Stimulated activated CD4-positive, alpha-beta T cell treated with anti-CD3 and anti-CD28 coated beads, Interleukin-12 subunit alpha, Interleukin-12 subunit beta, amount 100 ng/mL, for 24 hours (primary cell): ENCODE results near the gene ULK4.
A peak's percentile ranks its signal among the peaks of the same experiment; 100 is the strongest.
"Not testable (repeated sequence)": the region's sequence is repeated elsewhere in the genome, so short reads cannot be mapped to it uniquely, and the experiment has no call there.

Source experiments
- DNase-seq, 2 experiments: peaks; one replicate each; pipeline ENCODE4 v3.0.0-alpha.2; 2020; ENCODE audit warnings: low read depth in 2 of 2

The ULK4 gene

GRCh38 chr3:41768363-41768762 is 193.5 kb downstream of the ULK4 start:
- no peak for DNase-seq

- not testable (repeated sequence) for DNase-seq
Observed at GRCh38 chr3:41762867-41763266, 199.0 kb downstream of the ULK4 start.

- no peak for DNase-seq
Observed at GRCh38 chr3:41753651-41754050, 208.3 kb downstream of the ULK4 start.

- DNase-seq: no peak
Observed at GRCh38 chr3:41751597-41751996, 210.3 kb downstream of the ULK4 start.

- no peak for DNase-seq
Observed at GRCh38 chr3:41749988-41750387, 211.9 kb downstream of the ULK4 start.

- no peak for DNase-seq
Observed at GRCh38 chr3:41746215-41746614, 215.7 kb downstream of the ULK4 start.

- DNase-seq: no peak
Observed at GRCh38 chr3:41742121-41742520, 219.8 kb downstream of the ULK4 start.

- no peak for DNase-seq
Observed at GRCh38 chr3:41740374-41740886, 221.5 kb downstream of the ULK4 start.

- no peak for DNase-seq
Observed at GRCh38 chr3:41726891-41727290, 235.0 kb downstream of the ULK4 start.

GRCh38 chr3:41717641-41718040 is 244.3 kb downstream of the ULK4 start:
- DNase-seq: no peak

GRCh38 chr3:41716471-41716870 is 245.4 kb downstream of the ULK4 start:
- no peak for DNase-seq

- DNase-seq: no peak
Observed at GRCh38 chr3:41715376-41715775, 246.5 kb downstream of the ULK4 start.

- DNase-seq: no peak
Observed at GRCh38 chr3:41711651-41712050, 250.3 kb downstream of the ULK4 start.

- no peak for DNase-seq
Observed at GRCh38 chr3:41710646-41711388, 251.1 kb downstream of the ULK4 start.

GRCh38 chr3:41709213-41709612 is 252.7 kb downstream of the ULK4 start:
- not testable (repeated sequence) for DNase-seq

GRCh38 chr3:41708176-41708575 is 253.7 kb downstream of the ULK4 start:
- no peak for DNase-seq

- DNase-seq: no peak
Observed at GRCh38 chr3:41705893-41706292, 256.0 kb downstream of the ULK4 start.

- no peak for DNase-seq
Observed at GRCh38 chr3:41701191-41701698, 260.7 kb downstream of the ULK4 start.

- DNase-seq: no peak
Observed at GRCh38 chr3:41700155-41700554, 261.7 kb downstream of the ULK4 start.

GRCh38 chr3:41698898-41699297 is 263.0 kb downstream of the ULK4 start:
- DNase-seq: no peak

GRCh38 chr3:41697702-41698101 is 264.2 kb downstream of the ULK4 start:
- no peak for DNase-seq

GRCh38 chr3:41695806-41696205 is 266.1 kb downstream of the ULK4 start:
- peak in 1 of 2 experiments; percentile 2 for DNase-seq

- DNase-seq: no peak
Observed at GRCh38 chr3:41693799-41694198, 268.1 kb downstream of the ULK4 start.
